Superior temporal gyrus (tissue), 1 donor: ENCODE data around the gene PRKACB.
"Not testable (repeated sequence)": the region's sequence is repeated elsewhere in the genome, so short reads cannot be mapped to it uniquely, and the experiment has no call there.

Experiments
- DNase-seq: peaks from one replicate; pipeline ENCODE4 v3.0.0-alpha.2; 2016; ENCODE audit errors: extremely low spot score

The PRKACB gene

GRCh38 chr1:84217239-84217638, 73.2 kb downstream of the PRKACB start:
- DNase-seq, result no peak

- DNase-seq, result no peak
Measured at GRCh38 chr1:84223751-84224432, 79.8 kb downstream of the PRKACB start.

DNA sequence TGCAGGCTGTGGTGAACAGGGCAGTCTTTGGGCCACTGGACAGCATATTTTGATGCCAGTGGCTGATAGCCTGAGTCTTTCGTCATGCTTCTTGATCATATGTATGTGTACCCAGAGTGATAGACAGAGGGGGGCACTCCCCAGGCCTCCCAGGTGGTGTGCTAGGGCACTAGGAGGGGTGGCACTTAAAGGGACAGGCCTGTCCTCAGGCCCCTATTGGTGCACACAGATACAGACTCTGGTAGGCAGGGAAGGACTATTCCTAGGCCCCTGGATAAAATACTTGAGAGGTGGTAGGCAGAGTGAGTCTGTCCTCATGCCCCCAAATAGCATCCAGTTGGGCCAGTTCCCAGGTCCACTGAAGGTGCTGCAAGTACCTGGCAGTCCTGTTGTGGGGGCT, 80.8 kb downstream of the PRKACB start:
- no peak for DNase-seq

DNA sequence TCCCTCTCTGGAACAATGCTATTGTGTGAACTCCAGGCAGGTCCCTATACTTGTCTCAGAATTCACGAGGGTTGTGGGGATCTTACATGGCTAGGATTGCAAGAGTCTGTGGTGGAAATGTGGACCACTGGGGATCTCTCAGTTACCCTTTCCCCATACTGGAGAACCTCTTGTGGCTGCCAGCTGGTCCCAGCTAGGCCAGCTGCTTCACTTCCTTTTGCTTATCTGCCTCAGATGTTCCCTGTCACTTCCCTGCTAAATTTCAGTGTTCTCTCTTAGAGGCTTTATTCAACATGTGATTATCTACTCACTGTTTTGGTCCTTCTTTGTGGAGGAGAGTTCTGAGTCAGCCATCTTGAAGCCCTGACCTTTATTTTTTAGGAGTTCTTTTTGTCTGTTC, 81.6 kb downstream of the PRKACB start:
- DNase-seq, result no peak

GRCh38 chr1:84232676-84233075, 88.6 kb downstream of the PRKACB start:
- DNase-seq, result not testable (repeated sequence)

DNA sequence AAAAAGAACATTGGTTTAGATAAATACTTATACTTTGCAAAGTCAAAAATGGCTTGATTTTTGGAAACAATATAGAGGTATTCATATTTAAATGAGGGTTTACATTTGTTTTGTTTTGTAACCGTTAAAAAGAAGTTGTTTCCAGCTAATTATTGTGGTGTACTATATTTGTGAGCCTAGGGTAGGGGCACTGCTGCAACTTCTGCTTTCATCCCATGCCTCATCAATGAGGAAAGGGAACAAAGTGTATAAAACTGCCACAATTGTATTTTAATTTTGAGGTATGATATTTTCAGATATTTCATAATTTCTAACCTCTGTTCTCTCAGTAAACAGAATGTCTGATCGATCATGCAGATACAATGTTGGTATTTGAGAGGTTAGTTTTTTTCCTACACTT, 92.2 kb downstream of the PRKACB start:
- no peak for DNase-seq

DNA sequence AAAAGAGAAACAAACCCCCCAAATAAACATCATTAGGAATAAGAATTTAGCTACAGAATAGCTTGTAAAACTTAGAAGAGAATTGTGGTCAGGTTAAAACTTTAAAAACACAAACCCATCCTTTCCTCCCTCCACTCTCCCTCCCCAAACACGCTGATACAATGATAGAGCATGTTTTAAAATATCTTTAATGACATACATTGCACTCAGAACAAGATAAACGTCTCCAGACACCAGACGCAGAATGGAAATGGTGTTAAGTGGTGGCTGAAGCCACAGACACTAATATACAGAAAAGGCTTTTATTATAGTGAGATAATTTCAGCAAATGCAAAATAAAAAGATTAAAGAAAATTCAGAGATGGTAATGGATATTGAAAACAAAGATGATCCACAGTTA, 98.6 kb downstream of the PRKACB start:
- no peak for DNase-seq

- no peak for DNase-seq
Measured at GRCh38 chr1:84245563-84245962, 101.5 kb downstream of the PRKACB start.

DNA sequence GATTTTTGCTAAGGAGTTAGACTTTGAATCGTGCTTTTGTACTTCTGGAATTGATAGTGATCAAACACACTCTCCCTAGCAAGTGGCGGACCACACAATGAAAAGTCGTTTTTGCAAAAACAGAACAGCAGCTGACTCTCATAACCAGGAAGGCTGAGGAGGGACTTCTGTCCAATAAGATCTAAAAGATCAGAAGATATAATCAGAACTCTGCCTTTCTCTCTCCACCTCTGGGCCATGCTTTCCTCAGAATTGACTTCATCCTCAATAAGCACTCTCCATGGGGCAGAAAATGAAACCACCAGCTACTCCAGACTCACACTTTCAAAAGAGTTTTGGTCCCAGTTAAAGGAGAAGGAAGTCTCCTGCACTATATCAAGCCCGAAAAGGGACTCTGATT, 102.1 kb downstream of the PRKACB start:
- peak; percentile 42 for DNase-seq

DNA sequence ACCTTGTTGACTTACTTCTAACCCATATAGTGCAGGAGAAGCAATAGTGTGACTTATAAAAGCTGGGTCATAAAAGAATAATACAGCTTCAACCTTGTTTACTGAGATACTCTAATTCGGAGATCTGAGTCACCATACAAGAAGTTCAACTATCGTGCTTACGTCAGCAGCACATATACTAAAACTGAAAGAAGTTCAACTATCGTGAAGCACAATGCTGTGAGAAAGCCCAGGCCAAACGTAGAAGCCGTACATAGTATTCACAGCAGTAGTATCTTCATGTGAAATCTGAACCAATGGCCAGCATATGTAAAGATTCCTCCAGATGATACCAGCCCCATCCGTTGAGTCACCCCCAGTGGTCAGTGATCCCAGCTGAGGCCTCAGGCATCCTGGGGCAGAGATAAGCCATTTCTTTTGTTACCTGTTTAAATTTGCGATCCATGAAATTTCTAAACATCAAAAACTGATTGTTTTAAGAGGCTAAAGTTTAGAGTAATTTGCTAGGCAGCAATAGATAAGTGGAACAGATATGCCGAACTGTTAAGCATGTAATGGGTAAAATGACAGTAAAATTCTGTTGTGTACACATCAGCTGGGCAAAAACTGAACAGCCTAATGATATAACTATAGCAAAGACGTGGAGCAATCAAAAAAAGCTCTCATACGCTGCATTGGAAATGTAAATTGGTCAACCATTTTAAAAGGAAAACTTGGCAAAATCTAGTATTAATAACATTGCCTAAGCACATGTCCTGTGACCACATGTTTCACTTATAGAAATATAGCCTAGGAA, 103.6 kb downstream of the PRKACB start:
- DNase-seq, result no peak

DNA sequence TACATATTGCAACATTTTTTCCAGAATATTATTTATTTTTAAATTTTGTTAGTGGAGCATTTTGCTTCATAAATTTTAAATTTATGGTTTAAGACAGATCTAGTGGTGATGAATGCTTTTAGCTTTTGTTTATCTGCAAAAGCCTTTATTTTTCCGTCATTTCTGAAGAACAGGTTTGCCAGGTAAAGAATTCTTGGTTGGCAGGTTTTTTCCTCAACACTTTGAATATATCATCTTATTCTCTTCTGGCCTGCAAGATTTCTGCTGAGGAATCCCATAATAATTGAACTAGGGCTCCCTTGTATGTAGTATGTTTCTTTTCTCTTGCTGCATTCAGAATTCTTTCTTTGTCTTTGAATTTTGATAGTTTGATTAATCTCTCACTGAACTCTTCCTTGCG, 106.6 kb downstream of the PRKACB start:
- DNase-seq, result no peak

- no peak for DNase-seq
Measured at GRCh38 chr1:84253036-84253435, 109.0 kb downstream of the PRKACB start.

DNA sequence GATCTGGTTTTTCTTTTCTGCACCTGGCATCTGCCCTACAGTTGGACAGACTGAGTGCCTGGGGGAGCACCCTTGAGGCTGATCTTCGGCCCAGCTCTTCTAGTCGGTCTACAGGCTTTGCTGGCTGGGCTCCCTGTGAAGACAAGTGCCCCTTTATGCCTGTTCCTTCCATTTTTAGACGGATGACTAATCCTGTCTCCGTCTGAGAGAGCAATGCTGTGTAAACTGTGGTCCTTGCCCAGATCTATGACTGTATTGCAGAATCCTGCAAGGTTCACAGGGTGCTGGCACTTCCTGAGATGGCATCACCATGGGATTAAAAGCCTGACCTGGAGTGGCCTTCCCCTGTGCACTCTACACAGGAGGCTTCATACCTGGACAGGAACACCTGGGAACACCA, 109.8 kb downstream of the PRKACB start:
- peak; percentile 94 for DNase-seq

- DNase-seq, result no peak
Measured at GRCh38 chr1:84254703-84255238, 110.7 kb downstream of the PRKACB start.

GRCh38 chr1:84255582-84255981, 111.5 kb downstream of the PRKACB start:
- no peak for DNase-seq

DNA sequence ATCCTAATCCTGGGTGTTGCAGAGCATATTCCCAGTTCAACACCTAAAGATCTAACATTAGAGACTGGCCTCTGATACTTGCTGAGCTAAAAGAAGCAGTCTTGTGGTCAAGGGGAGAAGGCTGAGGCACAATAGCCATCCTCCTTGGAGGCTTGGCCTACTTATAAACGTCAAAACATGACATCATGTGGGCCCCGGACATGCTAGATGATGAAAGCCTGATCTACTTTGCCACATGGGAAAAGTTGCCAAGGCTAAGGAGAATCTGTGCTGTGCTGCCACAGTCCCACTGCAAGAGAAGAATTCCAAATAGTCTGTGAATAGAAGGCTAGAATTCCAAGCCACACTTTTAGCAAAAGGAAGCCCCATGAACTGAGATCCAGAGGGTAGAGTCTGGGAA, 113.5 kb downstream of the PRKACB start:
- DNase-seq, result no peak

DNA sequence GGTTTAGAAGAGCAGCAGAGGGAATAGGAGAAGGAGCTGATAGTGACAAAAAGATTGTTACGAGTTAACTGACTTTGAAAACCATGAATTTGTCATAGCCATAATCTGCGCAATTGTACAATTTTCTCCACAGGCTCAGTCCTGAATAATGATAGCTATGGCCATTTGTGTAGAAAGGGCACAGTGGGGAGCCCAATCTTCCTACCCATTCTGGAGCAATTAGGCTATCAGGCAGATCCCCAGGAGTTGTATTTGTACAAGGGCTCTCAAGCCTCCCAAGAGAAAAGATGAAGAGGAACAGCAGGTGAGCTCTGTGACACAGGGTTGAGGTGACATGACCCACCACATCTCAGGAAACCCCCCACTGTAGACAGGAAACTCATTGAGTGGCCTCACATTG, 115.3 kb downstream of the PRKACB start:
- DNase-seq, result no peak

DNA sequence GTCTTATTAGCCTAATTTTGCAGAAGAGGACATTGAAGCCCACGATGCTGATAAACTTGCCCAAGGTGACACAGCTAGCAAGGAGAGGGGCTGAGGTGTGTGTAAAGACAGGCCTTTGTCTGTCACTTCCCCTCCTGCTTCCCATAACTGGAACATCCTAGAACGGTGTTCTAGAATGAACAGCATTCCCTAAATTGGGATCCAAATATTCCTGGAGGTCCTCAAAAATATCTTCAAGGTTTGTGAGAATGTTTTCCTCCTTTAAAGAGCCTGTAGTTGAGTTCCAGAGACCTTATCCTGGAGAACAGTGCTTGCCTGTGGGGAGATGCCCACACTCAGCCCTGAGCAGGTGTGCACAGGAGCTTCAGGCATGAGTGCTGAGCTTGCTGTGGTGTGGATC, 115.9 kb downstream of the PRKACB start:
- DNase-seq, result no peak

GRCh38 chr1:84260852-84261518, 116.9 kb downstream of the PRKACB start:
- no peak for DNase-seq

GRCh38 chr1:84264961-84265360, 120.9 kb downstream of the PRKACB start:
- peak; percentile 49 for DNase-seq

GRCh38 chr1:84265867-84266266, 121.8 kb downstream of the PRKACB start:
- no peak for DNase-seq

GRCh38 chr1:84266748-84267147, 122.7 kb downstream of the PRKACB start:
- no peak for DNase-seq

DNA sequence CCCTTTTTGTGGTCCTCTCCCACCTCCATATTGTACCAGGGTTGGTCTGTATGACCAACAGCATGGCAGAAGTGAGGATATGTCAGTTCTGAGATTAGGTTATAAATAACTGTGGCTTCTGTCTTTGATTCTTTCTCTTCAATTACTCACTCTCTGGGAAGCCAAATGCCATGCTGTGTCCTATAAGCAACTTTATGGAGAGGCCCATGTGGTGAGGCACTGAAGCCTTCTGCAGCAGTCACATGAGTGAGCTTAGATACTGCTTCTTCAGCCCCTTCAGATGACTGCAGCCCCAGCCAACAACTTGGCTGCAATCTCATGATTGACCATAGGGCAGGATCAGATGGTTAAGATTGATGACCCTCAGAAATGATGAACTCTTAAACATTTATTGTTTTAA, 123.4 kb downstream of the PRKACB start:
- DNase-seq, result no peak
